Nephron progenitor cell (in vitro differentiated cells): ENCODE measurements around the gene CDH4.

ENCODE experiments used
- DNase-seq: peaks from one replicate; pipeline ENCODE4 v3.0.0; 2021
- H3K27ac Mint-ChIP-seq: 2 replicates; pipeline ENCODE4 v1.8.0; 2021; ENCODE audit warnings: mild to moderate bottlenecking, moderate library complexity, mixed read lengths
- H3K27me3 Mint-ChIP-seq: 2 replicates; pipeline ENCODE4 v1.8.0; 2021; ENCODE audit warnings: mild to moderate bottlenecking, low read depth, mixed read lengths; ENCODE audit not compliant: poor library complexity
- H3K36me3 Mint-ChIP-seq: 2 replicates; pipeline ENCODE4 v1.8.0; 2021; ENCODE audit warnings: low read depth, mixed read lengths
- H3K4me1 Mint-ChIP-seq: 2 replicates; pipeline ENCODE4 v1.8.0; 2021; ENCODE audit warnings: mixed read lengths
- H3K4me3 Mint-ChIP-seq: 2 replicates; pipeline ENCODE4 v1.8.0; 2021; ENCODE audit warnings: mild to moderate bottlenecking, moderate library complexity, mixed read lengths
- H3K9me3 Mint-ChIP-seq: 2 replicates; pipeline ENCODE4 v1.8.0; 2021; ENCODE audit warnings: mild to moderate bottlenecking, moderate library complexity, mixed read lengths
- TF ChIP-seq, protein P1 (sequence below): fragments of 200-600 bp; sonication (generic); IDR thresholded peaks from 2 replicates; pipeline ENCODE4 v1.5.0; 2021; ENCODE audit warnings: antibody characterized with exemption

The CDH4 gene

DNA sequence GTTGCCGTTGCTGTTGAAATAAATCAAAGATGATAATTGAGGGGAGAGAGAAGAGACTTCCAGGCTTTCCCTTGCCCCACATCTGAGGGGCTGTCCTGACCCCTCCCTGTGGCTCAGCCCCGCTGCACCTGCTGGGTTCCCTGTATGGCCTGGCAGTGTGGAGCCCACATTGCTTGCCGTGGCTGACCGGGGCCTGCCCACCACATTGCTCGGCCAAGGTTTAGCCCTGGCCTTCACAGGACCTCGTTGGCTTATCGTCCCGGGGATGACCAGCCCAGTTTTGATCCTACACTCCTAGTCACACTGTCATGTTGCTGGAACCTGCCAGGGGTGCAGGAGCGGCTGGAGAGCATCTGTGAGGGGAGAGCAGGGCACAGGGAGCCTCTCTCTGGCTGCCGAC, 102.4 kb downstream of the CDH4 start:
- TF ChIP-seq, protein P1, sequence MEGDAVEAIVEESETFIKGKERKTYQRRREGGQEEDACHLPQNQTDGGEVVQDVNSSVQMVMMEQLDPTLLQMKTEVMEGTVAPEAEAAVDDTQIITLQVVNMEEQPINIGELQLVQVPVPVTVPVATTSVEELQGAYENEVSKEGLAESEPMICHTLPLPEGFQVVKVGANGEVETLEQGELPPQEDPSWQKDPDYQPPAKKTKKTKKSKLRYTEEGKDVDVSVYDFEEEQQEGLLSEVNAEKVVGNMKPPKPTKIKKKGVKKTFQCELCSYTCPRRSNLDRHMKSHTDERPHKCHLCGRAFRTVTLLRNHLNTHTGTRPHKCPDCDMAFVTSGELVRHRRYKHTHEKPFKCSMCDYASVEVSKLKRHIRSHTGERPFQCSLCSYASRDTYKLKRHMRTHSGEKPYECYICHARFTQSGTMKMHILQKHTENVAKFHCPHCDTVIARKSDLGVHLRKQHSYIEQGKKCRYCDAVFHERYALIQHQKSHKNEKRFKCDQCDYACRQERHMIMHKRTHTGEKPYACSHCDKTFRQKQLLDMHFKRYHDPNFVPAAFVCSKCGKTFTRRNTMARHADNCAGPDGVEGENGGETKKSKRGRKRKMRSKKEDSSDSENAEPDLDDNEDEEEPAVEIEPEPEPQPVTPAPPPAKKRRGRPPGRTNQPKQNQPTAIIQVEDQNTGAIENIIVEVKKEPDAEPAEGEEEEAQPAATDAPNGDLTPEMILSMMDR, result no peak
- H3K27ac Mint-ChIP-seq, result no peak overlapping the region
- H3K4me3 Mint-ChIP-seq, result no peak overlapping the region
- no peak for DNase-seq
- H3K36me3 Mint-ChIP-seq, result no peaks in the 10 kb centered on the region
- no peaks in the 10 kb centered on the region for H3K9me3 Mint-ChIP-seq
- H3K4me1 Mint-ChIP-seq, result peaks cover 86% of the 10 kb centered on the region
- peaks cover 13% of the 10 kb centered on the region for H3K27me3 Mint-ChIP-seq

DNA sequence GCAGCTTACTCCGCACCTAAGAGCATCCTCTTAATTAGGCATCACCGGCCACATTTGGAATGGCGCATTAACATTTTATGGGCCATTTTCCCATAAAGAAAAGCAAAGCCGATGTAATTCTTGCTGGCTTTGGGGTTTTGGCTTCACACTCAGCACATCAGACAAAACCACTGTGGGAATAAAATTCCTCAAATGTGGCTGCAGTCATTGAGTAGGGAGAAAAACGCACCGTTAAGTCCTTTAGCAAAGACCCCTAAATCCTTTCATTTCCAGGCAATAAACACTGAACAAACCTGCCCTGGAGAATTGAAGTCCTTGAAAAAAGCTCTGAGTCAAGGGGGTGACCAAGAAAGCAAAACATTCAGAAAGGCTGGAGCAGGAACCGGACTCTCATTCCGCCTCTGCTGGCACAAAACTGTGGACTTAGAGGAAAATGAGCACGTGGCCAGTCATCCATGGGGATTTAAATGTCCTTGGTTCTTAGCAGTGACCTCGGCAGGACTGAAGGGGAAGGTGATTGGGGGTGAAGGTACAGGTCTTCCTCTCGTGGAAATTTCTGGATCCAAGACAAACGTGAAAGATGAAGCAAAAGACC, 102.9 kb downstream of the CDH4 start:
- Mint-ChIP-seq H3K27me3 (peaks cover 18% of the 10 kb centered on the region), H3K4me1 (peaks cover 87% of the 10 kb centered on the region), H3K36me3 (no peaks in the 10 kb centered on the region), H3K9me3 (no peaks in the 10 kb centered on the region), H3K27ac (peak overlapping the region; percentile 94), H3K4me3 (no peak overlapping the region)
- TF ChIP-seq, protein P1, result no peak
- DNase-seq, result no peak

DNA sequence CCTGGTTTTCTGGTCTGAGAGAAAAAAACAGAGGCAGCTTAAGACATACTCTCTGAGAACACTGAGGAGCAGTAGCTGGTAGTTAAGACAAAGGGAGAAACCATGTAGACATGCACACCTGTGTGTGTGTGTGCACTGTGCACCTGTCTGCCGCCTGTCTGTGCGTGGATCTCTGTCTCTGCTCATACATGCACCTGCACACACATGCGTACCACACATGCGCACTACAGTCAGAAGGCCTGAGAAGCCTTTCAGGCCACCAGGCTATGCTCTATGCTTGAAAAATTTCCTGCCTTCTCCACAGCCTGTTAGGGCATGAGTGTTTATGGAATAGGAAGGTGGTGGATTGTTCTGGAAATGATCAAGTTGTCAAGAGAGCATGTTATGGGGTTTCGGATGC, 103.5 kb downstream of the CDH4 start:
- Mint-ChIP-seq H3K4me1 (peaks cover 84% of the 10 kb centered on the region), H3K9me3 (no peaks in the 10 kb centered on the region), H3K4me3 (no peak overlapping the region), H3K27me3 (peaks cover 23% of the 10 kb centered on the region), H3K27ac (no peak overlapping the region), H3K36me3 (no peaks in the 10 kb centered on the region)
- TF ChIP-seq, protein P1, result no peak
- DNase-seq, result no peak

DNA sequence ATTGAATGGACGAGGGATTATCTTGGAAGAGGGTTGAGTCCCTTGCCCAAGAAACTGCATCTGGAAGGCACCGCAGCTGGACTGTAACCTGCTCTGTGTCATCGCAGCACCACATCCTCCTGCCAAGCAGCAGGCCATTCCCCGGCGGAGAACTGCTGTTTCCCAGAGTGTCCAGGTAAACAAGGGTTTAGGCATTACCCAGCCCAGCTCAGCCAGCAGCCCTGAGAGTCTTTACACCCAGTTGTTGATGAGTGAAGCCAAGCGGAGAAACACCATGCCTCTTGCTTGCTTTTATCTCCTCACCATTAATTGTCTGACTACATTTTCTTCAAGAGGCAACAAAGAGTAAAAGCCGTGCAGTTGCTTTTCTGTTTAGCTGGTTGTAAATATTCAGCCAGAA, 104.1 kb downstream of the CDH4 start:
- no peak overlapping the region for H3K27ac Mint-ChIP-seq
- TF ChIP-seq, protein P1, result no peak
- DNase-seq, result no peak
- H3K27me3 Mint-ChIP-seq, result peaks cover 29% of the 10 kb centered on the region
- H3K36me3 Mint-ChIP-seq, result no peaks in the 10 kb centered on the region
- H3K9me3 Mint-ChIP-seq, result no peaks in the 10 kb centered on the region
- H3K4me3 Mint-ChIP-seq, result no peak overlapping the region
- H3K4me1 Mint-ChIP-seq, result peaks cover 78% of the 10 kb centered on the region

DNA sequence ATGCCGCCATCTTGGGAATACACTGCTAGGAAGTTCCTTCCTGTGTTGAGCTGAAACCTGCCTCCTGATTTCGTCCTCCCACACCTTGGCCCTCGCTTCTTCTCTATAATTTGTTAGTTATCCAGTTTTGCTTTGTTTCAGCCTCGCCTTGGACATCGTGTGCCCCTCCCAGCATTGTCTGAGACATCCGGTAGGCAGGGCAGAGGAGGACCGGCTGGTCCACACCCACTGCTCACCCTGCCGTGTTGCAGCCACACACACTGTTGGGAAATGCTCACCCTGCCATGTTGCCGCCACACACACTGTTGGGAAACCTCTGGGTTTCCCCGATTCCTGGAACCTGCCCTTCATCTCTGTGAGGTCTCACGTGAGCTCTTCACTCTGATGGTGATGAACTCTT, 105.1 kb downstream of the CDH4 start:
- Mint-ChIP-seq H3K9me3 (no peaks in the 10 kb centered on the region), H3K4me3 (no peak overlapping the region), H3K4me1 (peaks cover 71% of the 10 kb centered on the region), H3K36me3 (no peaks in the 10 kb centered on the region), H3K27me3 (peaks cover 30% of the 10 kb centered on the region), H3K27ac (no peak overlapping the region)
- TF ChIP-seq, protein P1, result no peak
- DNase-seq, result no peak

DNA sequence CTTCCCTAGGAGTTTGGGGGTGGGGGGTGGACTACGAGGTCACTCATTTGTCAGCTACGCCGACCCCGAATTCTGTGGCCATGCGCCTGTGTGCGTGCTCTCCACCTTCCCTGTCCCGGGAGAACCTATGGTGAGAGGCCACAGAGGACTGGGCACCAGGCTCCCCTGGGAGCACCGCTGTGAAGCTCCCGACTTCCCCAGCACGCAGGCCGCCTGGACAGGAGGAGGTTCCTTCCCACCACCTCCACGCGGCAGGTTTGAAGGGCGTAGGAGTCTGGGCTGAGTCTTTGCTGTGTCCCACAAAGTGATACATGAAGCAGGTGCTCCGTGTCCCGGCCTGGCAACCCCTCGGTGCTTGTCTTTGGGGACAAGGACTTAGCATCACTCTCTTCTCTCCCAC, 107.2 kb downstream of the CDH4 start:
- TF ChIP-seq, protein P1, result no peak
- H3K27ac Mint-ChIP-seq, result no peak overlapping the region

More for the DNA sequence above, 107.2 kb downstream of the CDH4 start:
- DNase-seq, result no peak
- Mint-ChIP-seq H3K27me3 (peaks cover 33% of the 10 kb centered on the region), H3K9me3 (no peaks in the 10 kb centered on the region), H3K36me3 (no peaks in the 10 kb centered on the region), H3K4me3 (no peak overlapping the region), H3K4me1 (peaks cover 50% of the 10 kb centered on the region)
